Upper lobe of left lung (tissue), 4 donors: ENCODE measurements around the gene GALNT7.

Source experiments
- POLR2A ChIP-seq, 4 donors: fragments of 450-650 bp; IDR thresholded peaks; one replicate each; pipeline ENCODE4 v1.5.1; 2016 to 2017; ENCODE audit warnings: antibody characterized with exemption in 4 of 4, mild to moderate bottlenecking in 2 of 4
- TF ChIP-seq, protein P1 (sequence below), 6 experiments: fragments of 450-650 bp in 4 of 6; fragments of 200-600 bp in 2 of 6; sonication (generic) in 2 of 6; IDR thresholded peaks; one replicate each; pipeline ENCODE4 v1.5.1; 2016 to 2019; ENCODE audit warnings: antibody characterized with exemption in 6 of 6

DNA sequence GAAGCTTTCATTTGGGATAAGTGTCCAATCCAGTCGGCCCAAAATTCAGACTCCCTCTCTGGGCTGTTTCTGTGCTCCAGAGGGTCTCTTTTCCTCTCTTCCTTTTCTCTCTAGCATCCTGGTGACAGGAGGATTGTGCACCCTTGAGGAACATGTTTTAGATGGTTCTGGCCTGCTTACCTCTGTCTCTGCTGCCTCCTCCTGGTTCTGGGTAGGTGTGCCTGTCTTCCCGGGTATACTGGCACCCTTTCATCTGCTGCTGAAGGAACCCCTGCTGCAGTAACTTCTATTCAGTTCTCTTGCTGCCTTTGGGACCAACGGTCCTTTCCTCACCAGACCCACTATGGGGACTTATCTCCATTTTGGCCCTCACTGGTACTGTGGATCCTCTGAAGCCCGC lies 112.4 kb downstream of the GALNT7 start:
- no peak for TF ChIP-seq POLR2A (IDR thresholded peaks at IDR 0.05)
- TF ChIP-seq, protein P1, sequence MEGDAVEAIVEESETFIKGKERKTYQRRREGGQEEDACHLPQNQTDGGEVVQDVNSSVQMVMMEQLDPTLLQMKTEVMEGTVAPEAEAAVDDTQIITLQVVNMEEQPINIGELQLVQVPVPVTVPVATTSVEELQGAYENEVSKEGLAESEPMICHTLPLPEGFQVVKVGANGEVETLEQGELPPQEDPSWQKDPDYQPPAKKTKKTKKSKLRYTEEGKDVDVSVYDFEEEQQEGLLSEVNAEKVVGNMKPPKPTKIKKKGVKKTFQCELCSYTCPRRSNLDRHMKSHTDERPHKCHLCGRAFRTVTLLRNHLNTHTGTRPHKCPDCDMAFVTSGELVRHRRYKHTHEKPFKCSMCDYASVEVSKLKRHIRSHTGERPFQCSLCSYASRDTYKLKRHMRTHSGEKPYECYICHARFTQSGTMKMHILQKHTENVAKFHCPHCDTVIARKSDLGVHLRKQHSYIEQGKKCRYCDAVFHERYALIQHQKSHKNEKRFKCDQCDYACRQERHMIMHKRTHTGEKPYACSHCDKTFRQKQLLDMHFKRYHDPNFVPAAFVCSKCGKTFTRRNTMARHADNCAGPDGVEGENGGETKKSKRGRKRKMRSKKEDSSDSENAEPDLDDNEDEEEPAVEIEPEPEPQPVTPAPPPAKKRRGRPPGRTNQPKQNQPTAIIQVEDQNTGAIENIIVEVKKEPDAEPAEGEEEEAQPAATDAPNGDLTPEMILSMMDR (IDR thresholded peaks at IDR 0.05), result no peak
